NCI-H1694 treated with DMSO at 0.1 percent for 48 hours (cell line): Measurements from ENCODE around the gene TP53TG3.
"Not testable (repeated sequence)": the region's sequence is repeated elsewhere in the genome, so short reads cannot be mapped to it uniquely, and the experiment has no call there.

Experiments
- DNase-seq: peaks from one replicate; lab custom pipeline; 2025; lab: John Stamatoyannopoulos, UW

The TP53TG3 gene, protein sequence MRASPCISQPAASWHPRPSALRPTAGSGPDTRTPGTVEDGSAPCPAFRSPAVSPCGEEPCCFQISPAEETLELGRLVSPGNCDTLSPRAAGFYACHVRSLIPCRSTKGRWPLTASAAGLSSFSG

DNA sequence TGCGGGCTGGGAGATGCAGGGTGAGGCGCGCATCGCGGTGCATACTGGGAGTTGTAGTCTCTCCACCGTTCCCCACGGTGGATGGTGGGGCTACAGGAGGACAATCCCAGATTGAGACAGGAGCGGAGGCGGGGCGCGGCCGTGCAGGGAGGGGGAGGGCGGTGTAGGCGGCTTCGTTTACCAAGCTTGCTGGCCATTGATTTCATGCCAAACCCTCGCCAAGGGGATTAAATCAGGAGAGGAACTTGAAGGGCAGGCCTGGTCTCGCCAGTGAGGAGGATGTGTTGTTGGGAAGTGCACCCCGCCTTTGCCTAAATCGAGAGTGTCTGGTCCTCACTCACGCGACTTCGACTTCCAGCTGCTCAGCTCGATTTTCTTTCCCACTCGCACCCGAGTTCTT, at the start of gene TP53TG3:
TP53TG3 (minus strand) TSS at position 101 of the 400 bp plus-strand sequence; CDS start at position 33, 68 bp downstream.
- not testable (repeated sequence) for DNase-seq

DNA sequence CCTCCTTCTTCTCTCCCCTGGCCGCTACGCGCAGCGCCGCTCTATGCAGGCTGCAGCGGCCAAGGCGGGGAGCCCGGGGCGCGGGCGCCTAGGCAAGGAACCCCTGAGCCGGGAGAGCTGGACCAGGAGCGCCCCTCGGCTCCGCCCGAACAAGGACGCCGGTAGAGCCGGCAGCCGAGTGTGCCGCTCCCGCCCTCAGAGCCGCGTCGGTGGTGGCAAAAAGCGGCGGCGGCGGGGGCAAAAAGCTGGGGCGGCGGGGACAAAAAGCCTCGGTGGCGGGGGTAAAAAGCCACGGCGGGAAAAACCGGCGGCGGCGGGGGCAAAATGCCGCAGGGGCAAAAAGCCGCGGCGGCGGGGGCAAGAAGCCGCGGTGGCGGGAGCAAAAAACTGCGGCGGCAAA, 25.1 kb downstream of the TP53TG3 start:
- DNase-seq: not testable (repeated sequence)

DNA sequence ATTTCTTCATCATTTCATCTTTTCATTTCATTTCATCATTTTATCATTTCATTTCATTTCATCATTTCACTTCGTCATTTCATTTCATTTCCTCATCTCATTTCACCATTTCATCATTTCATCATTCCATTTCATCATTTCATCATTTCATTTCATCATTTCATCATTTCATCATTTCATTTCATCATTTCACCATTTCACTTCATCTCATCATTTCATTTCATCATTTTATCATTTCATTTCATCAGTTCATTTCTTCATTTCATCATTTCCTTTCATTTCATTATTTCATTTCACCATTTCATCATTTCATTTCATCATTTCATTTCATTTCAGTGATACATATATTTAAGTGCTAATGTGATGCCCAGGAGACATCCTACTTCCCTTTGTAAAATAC, 28.4 kb downstream of the TP53TG3 start:
- not testable (repeated sequence) for DNase-seq

DNA sequence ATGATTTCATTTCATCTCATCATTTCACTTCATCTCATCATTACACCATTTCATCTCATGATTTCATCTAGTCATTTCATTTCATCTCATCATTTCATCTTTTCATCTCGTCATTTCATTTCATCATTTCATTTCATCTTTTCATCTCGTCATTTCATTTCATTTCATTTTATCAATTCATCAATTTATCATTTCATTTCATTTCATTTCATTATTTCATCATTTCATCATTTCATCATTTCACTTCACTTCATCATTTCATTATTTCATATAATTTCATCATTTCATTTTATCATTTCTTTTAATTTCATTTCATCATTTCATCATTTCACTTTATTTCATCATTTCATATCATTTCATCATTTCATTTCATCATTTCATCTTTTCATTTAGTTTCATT, 29.2 kb downstream of the TP53TG3 start:
- not testable (repeated sequence) for DNase-seq

DNA sequence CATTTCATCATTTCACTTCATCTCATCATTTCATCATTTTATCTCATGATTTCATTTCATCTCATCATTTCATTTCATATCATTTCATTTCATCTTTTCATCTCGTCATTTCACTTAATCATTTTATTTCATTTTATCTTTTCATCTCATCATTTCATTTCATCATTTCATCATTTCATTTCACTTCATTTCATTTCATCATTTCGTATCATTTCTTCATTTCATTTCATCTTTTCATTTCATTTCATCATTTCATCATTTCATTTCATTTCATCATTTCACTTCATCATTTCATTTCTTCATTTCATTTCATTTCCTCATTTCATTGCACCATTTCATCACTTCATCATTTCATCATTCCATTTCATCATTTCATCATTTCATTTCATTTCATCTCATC, 29.8 kb downstream of the TP53TG3 start:
- DNase-seq: not testable (repeated sequence)

DNA sequence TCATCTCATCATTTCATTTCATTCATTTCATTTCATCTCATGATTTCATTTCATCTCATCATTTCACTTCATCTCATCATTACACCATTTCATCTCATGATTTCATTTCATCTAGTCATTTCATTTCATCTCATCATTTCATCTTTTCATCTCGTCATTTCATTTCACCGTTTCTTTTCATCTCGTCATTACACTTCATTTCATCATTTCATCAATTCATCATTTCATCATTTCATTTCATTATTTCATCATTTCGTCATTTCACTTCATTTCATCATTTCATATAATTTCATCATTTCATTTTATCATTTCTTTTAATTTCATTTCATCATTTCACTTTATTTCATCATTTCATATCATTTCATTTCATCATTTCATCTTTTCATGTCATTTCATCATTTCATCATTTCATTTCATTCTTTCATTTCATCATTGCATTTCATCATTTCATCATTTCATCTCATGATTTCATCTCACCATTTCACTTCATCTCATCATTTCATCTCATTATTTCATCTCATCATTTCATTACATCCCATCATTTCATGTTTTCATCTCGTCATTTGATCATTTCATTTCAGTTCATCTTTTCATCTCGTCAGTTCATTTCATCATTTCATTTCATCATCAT, 30.6 kb downstream of the TP53TG3 start:
- DNase-seq: not testable (repeated sequence)

DNA sequence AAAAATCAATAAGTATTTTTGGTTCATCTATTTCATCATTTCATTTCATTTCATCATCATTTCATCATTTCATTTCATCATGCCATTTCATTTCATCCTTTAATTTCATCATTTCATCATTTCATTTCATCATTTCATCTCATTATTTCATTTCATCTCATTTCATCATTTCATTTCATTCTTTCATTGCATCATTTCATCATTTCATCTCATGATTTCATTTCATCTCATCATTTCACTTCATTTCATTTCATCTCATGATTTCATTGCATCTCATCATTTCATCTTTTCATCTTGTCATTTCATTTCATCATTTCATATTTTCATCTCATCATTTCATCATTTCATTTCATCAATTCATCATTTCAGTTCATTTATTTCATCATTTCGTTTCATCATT, 31.2 kb downstream of the TP53TG3 start:
- not testable (repeated sequence) for DNase-seq

DNA sequence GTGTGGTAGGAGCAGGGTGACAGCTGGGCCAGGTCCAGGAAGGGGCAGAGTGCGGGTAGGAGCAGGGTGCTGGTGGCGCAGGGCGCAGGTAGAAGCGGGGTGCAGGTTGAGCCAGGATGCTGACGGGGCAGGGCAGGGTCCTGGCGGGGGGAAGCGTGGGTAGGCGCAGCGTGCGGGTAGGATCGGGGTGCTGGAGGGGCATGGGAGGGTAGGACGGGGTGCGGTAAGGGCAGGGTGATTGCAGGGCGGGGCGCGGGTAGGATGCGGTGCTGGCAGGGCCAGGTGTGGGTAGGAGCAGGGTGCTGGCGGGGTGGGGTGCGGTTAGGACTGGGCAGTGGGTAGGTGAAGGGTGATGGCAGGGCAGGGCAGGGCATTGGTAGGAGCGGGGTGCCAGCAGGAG, 38.4 kb downstream of the TP53TG3 start:
- DNase-seq: not testable (repeated sequence)

DNA sequence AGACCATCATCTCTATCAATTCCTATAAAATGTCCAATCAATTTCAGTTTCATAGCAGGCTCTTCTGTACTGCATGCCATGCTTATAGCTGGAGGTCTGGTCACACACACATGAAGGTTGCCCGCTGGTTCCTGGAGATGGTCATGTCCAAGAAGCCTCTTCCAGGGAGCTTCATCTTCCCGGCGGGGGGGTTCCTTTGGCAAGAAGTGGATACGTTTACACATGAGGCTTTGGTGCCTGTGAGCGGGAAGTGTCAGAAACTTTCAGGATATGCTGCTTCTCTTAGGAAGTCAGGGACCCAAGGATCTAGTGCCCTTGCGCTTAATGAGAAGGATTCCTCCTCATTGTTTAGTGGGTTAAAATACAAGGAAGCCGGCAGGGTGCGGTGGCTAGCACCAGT, 43.9 kb downstream of the TP53TG3 start:
- DNase-seq: not testable (repeated sequence)
